OCI-LY1 (cell line): ENCODE data around the gene ALMS1.

Experiments
- CTCF ChIP-seq: fragments of 200-600 bp; sonication (generic), shearing (Covaris generic); IDR thresholded peaks from 2 replicates; pipeline ENCODE4 v1.5.1; 2017; ENCODE audit warnings: mild to moderate bottlenecking, antibody characterized with exemption, low read length, moderate library complexity, mixed read lengths
- EZH2 ChIP-seq: fragments of 200-600 bp; sonication (generic), shearing (Covaris generic); IDR thresholded peaks from 2 replicates; pipeline ENCODE4 v1.8.0; 2017; ENCODE audit warnings: borderline replicate concordance, mixed run types, mild to moderate bottlenecking, antibody characterized with exemption, low read length, moderate library complexity, mixed read lengths

GRCh38 chr2:73415906-73416305, 30.3 kb downstream of the ALMS1 start:
- no peak for TF ChIP-seq CTCF
- TF ChIP-seq EZH2, result no peak
